Skin of body (tissue), 2 donors: Measurements from ENCODE around the gene CEP104. TPM values are rescaled to one million over a fixed set of nuclear protein-coding genes. Genes with fewer than 3 reads are reported as not detected.
"Not testable (repeated sequence)": the region's sequence is repeated elsewhere in the genome, so short reads cannot be mapped to it uniquely, and the experiment has no call there.

Source experiments
- DNase-seq: peaks from one replicate; lab custom pipeline; 2025; lab: John Stamatoyannopoulos, UW
- total RNA-seq: library from RNA; depleted of rRNA; stranded (reverse); fragments of >200 nt; gene quantifications from one replicate; pipeline ENCODE4 v1.2.3, GENCODE V29; 2014

The CEP104 gene
- total RNA-seq, 1 donor from 2014 or later = 30.7 TPM

DNA sequence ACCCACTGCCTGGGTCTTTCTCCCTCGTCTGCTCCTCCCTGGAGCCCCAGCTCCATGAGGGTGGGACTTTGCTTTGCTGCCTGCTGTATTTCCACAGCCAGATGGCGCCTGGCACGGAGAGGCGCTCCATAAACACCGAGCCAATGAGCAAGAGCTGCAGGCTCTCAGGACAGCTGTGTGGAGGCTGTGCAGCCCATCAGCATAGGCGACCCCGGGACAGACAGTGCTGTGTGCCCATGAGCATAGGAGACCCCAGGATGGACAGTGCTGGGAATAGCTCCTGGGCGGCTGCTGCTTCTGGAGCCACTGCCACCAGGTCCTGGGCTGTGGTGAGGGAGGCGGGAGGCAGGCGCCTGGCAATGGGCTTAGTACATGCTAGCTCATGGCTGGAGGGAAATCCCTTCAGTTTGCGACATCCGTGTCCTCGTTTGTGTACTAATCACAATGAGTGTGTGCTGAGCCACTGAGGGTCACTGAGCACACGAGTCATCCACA is 29.2 kb downstream of the CEP104 start:
- DNase-seq = peak; percentile 4

- DNase-seq = no peak
Measured at GRCh38 chr1:3825356-3825755, 31.7 kb downstream of the CEP104 start.

DNA sequence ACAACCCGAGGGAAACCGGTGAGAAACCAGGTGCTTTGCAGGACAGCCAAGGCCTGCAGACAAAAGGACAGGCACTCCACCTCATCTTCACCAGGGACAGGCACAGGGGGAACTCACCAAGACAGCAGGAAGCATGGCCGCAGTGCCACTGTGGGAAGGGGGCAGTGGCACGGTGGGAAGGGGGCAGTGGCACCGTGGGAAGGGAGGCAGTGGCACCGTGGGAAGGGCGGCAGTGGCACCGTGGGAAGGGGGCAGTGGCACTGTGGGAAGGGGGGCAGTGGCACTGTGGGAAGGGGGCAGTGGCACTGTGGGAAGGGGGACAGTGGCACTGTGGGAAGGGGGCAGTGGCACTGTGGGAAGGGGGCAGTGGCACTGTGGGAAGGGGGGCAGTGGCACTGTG is 32.4 kb downstream of the CEP104 start:
- DNase-seq = no peak

DNA sequence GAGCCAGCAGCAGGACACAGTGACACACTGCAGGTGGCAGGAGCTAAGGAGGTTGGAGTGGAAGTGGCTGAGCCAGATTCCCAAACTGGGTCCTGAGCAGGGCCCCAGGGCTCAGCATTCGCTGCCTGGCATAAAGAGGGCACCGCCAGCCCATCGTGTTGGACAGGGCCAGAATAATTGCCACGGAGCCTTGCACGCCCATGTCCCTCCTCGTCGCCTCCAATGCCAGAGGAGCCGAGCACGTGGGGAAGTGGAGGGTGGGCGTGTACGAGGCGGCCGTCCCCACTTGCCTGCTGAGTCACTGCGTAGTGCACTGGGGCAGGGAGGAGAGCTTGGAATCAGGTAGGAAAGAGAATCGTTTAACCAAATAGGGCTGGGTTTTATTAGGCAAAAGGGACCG is 34.6 kb downstream of the CEP104 start:
- no peak for DNase-seq

DNA sequence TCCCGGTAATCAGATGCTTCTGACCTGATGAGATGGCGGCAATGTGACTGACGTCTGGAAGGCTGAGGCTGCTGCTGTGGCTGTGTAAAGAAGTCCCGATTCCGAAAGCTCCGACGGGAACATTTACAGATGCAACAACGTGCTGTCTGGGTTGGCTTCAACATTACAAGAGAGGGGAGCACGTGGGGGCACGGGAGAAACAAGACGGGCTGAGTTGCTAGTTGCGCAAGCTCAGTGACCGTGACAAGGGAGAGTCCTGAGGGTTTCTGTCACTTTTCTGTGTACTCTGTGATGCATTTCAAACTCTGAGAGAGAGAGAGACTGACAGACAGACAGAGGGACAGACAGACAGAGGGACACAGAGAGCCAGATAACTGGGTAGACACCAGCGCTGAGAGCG is 35.1 kb downstream of the CEP104 start:
- no peak for DNase-seq

DNA sequence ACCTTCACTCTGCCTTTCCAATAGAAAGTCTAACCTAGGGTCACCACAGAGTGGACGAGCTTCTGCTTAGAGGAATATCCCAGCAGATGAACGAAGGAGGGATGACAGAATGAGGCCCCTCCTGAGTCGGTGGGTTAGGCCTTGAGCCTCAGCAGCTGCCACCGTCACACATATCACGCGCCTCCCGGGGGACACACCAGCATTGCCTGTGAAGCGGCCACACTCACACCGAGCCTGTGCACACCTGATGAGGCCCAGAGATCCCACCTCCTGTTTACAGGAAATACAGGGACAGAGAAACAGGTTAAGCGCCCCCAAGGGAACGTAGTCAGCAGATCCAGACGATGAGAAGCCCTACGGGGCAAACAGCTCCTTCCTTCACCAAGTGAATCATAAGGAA is 35.6 kb downstream of the CEP104 start:
- no peak for DNase-seq

DNA sequence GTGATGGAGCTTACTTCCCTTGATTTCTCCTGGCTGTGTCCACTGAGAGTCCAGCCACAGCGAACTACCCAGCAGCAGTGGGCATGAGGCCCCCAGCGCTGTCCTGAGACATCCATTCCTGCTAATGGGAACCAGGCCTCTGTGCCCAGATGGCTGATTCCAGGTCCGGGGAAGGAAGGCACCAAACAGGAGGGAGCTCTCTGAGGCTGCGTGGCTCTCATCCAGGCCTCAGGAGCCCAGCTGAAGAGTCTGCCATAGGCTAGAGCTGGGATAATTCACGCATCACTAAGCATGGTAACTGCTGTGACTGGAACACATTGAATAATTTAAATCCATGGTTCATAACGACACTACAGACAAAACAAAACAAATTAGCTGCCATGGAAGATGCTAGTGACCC is 36.0 kb downstream of the CEP104 start:
- peak; percentile 17 for DNase-seq

GRCh38 chr1:3820316-3820715 is 36.7 kb downstream of the CEP104 start:
- no peak for DNase-seq

GRCh38 chr1:3819771-3820200 is 37.2 kb downstream of the CEP104 start:
- peak; percentile 62 for DNase-seq

DNA sequence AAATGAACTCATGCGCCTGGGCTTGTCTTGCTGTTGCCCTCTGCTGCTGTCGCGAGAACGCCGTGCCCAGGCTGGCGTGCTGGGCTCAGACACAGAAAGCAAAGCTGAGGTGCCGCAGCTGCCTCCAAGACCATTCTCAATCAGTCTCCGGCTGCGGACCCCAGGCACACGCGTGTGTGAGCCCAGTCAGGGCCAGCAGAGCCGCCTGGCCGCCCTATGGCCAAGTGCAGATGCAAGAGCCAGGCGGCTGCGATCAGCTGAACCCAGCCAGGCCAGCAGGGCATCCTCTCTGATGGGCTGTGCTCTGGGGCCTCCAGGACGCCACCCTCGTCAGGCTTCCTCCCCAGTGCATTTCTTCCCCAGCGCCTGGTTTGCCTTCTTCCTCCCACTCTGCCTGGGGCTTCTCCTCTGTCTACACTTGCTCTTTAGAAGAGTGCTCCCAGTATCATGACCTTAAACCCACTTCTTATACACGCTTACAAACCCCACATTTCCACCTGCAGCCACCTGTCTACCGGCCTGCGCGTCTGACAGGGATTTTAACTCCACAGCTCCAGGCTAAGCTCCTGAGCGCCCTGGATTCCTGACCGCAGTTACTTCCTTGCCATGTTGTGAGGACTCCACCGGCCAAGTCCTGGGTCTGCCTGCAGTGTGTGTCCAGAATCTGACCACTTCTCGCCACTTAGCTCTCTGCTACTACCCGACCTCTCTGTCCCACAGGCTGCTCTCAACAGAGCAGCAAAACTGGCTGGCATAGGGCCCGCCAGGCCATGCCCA is 39.0 kb downstream of the CEP104 start:
- DNase-seq = no peak

DNA sequence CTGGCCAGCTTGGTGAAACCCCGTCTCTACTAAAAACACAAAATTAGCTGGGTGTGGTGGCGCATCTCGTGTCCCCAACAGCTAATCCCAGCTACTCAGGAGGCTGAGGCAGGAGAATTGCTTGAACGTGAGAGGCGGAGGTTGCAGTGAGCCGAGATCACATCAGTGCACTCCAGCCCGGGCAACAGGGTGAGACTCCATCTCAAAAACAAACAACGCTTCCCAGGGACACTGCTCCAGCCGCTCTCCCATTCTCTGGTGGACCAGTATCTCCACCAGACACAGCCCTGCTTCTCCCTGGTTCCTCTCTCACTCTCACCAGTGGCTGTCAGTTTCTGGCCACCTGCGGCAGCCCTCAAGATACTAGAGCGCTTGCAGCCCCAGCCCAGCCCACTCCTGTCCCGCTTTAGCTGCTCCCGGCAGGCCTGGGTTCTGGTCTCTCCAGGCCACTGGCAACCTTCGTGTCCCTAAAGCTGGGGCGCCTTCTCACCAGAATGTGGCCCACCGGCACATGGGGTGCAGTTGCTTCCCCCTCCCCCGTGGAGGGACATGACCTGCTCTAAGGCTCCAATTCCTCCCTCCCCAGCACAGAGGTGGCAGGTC is 39.8 kb downstream of the CEP104 start:
- DNase-seq = no peak

DNA sequence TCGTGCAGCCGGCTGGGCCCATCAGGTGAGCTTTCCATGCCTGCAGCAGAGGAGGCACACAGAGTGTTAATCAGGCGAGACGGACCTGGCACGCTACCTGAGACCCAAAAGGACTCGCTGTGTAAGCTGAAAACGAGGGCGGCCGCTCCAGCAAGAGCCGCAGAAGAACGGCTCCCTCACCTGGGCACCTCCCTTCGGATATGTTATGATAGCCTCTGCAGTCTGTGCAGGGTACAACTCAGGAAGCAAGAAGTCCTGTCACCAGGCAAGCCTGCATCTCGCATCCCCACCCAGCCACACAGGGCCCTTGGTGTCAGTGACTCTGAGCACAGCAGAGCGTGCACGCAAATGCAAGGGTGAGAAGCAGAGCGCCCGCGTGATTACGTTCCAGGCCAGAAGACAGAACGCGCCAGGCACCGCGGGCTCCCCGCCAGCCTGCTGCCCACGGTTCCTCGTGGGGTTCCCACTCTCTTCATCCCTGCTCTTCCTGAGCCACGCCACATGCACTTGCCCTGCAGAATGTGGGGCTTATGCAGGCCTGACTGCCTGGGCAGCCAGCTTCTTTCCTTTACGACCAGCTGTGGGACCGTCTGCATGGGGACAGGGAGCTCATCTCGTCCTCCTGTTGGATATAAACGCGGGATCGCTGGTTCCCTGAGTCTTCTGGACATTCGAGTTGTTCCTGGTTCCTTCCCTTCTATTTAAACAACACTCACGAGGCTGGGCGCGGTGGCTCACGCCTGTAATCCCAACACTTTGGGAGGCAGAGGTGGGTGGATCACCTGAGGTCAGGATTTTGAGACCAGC is 40.5 kb downstream of the CEP104 start:
- no peak for DNase-seq

- no peak for DNase-seq
Measured at GRCh38 chr1:3814771-3815561, 42.0 kb downstream of the CEP104 start.

DNA sequence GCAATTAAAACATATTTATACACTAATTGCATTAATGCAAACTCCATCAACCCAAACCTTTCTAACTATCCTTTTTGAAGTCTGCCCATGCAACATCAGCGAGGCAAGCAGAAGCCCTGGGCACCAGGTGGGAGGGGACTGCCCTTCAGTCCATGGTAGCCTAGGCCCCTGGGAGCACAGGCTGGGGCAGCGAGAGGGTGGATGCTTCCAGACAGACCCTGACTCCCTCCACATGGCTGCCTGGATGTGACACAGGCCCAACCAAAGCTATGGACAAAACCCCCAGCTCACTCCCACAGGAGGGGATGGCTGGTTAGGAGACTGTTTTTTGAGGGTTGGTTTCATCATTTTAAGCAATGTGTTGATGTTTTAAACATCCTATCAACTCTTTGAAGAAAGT is 42.9 kb downstream of the CEP104 start:
- no peak for DNase-seq

DNA sequence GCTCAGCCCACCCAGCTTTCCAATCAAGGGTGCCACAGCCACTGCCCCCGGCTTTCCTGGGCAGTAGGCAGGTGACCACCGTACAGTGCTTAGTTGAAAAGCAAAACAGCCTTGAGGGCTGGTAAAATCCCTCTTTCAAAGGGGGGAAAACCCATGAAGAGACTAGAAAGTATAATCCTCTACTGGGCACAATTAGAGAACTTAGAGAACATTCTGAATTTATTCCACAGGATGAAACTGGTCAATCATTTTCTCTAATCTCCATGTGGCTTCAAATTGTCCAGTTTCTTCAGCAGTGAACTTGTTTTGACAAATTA is 45.5 kb downstream of the CEP104 start:
- no peak for DNase-seq

- DNase-seq = not testable (repeated sequence)
Measured at GRCh38 chr1:3810149-3810761, 46.8 kb downstream of the CEP104 start.

GRCh38 chr1:3809680-3810079 is 47.3 kb downstream of the CEP104 start:
- DNase-seq = no peak

GRCh38 chr1:3807769-3808168 is 49.2 kb downstream of the CEP104 start:
- no peak for DNase-seq

GRCh38 chr1:3805038-3805437 is 52.0 kb downstream of the CEP104 start:
- DNase-seq = no peak

GRCh38 chr1:3804627-3804944 is 52.4 kb downstream of the CEP104 start:
- not testable (repeated sequence) for DNase-seq

GRCh38 chr1:3803905-3804626 is 52.9 kb downstream of the CEP104 start:
- DNase-seq = no peak
